Femur (tissue), 1 donor: ENCODE results near the gene TEP1.

Source experiments
- DNase-seq: peaks from one replicate; pipeline ENCODE4 v3.0.0-alpha.2; 2017

Gene TEP1

DNA sequence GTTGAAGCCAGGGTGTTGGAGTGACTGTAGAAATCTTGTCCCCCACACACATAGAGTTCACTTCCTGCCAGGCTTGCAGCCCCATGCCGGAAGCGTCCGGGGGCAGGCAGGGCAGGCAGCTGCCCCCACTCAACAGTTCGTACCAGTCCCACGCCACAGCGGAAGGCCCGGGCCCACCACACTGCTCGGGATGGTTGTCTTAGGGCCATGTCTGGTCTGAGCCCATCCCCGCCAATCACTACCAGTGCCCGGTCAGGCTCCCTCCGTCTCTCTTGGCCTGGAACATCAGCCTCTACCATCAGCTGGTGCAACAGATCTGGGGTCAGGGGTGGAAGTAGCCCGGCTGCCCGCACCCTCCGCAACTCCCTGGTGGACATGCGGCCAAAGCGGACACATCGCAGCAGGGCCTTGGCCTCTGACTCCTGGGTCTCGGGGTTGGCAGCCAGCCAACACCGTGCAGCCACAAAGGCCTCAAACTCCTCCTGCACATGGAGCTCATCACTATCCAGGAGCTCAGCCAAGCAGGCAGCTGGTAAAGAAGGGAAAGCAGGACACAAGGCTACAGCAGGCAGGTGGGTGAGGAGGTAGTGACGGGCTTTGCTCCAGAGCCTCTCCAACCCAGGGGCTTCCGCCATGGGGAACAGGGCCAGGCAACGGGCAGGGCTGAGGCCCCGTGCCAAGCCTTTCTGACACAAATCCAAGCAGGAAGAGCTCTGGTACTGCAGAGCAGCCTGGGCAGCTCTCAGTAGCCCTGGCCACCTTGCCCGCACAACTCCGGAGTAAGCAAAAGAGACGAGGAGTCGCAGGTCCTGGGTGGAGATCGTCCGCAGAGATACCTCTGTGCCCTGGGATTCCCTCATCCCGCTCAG is 16.7 kb upstream of the TEP1 start:
- DNase-seq, result no peak

DNA sequence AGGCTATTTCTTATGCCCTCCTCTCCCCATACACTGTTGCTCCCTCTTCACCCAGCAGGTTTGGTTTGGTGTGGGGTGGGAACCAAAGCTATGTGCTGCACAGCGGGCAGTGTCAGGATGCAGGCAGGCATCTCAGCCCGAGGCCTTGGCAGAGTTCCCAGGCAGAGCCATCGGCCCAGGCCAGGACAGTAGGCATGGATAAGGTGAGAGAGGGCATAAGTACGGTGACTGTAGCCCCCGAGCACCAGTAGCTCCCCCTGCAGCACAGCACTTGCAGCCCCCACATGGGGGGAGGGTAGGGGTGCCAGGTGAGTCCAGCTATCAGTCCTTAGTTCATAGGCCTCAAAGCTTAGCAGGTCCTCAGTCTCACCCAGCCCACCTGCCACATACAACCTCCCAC is 15.5 kb upstream of the TEP1 start:
- no peak for DNase-seq

DNA sequence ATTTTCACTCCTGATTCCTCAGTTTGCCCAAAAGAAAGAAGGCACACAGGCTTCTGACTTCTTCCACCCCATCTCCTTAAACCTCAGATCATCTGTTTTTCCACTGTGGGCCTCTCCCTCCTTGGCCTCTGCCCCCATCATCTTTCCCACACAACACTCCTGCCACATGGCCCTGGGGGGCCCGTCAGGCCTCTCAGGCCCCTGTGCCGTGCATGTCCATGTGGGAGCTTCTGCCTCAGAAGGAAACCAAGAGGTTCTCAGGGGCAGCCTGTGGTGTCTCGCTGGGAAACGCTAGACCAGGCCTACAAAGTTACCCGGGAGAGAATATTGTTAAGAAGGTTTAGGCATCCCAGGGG is 14.7 kb upstream of the TEP1 start:
- no peak for DNase-seq

DNA sequence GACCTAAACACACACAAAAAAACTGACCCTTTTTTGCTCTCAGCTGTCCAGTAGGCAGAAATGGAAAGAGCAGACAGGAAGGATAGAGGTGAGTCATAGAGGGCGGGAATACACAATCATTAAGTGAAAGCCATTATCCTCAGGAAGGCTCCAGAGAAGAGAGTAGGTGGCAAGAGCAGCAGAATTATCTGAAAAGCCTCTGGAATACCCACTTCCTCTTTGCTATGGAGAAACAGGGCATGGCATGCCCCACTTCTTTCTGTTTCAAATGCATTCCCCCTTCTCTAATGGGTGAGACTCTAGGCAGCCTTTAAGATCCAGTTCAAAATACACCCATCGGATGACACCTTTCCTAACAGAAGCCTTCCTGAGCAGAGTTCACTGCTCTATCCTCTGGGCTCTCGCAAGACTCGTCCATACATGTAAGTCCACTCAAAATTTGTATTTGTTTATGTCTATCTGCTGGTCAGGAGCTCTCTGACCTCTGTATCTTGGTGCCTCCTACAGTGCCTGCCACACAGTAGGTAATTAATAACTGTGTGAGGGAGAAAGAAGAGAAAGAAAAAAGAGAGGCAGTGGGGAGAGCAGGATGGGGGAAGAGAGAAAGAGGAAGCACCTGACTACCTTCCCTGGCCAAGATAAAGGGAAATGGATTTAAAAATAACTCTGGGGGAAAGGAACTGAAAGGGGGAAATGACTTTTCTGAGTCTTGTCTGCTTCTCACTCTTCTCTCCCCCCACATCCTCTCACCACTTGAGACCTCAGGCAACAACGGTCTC is 14.1 kb upstream of the TEP1 start:
- DNase-seq, result no peak

DNA sequence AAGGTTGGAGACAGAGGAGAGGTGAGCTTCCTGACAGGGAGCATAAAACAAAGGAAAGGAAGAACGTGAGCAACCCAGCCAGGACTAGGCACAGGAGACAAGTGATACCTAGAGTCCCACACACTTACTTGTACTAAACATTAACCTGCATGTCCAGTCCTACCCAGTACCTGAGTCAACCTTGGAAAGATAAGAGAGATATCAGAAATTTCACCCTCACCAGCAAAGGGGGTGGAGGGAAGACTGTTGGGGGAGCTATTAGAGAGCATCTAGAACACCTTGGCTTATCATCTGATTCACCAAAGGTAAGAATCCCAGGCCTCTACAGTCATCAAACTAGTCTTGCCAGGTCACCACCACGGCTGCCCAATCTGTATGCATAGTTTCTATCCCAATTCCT is 11.6 kb upstream of the TEP1 start:
- no peak for DNase-seq

DNA sequence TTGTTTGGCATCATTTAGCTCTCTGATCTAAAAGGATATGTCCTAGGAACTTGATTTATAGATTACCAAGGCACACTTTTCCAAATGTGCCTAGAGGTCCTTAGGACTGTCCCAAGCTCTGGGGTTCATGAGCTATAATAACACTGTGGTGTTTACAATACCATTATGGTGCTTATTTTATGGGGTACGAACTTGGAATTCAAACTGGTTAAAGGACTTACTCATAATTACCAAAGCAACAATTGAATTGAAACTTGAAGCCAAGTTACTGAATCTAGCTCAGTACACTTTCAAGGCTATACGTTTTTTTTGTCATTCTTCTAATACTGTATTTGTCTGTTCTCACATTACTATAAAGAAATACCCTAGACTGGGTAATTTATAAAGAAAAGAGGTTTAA is 9.6 kb upstream of the TEP1 start:
- DNase-seq, result no peak

DNA sequence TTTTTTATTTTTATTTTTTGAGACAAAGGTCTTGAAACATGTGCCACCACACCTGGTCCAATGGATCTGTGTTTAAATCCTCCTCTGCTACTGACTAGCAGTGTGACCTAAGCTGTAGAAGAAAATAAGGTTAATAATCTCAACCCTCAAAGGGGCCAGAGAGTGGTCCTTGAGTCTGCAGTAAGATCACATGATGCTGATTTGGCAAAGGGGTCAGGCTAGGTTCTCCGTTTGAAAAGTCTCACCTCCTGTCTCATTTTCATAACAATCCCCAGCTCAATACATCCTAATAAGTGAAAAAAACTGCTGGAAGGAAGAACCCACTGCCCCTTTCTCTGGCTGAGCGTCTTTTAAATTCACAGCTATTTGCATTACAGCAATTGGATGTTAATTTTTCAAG is 8.0 kb upstream of the TEP1 start:
- DNase-seq, result no peak

DNA sequence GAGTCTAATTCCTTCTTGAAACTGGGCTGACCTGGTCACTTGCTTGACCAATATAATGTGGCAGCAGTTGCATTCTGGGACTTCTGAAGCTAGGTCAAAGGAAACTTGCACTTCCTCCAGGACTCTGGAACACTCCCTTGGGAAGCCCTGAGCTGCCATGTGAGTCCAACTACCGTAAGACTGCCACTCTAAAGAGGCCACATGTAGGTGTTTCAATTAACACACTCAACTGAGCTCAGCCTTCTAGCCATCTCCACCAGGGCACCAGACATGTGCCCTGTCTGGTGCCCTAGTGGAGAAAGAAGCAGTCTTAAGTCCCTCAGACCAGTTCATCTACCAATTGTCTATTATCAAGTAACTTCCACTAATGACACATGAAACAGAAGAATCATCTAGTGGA is 6.1 kb upstream of the TEP1 start:
- DNase-seq, result no peak

DNA sequence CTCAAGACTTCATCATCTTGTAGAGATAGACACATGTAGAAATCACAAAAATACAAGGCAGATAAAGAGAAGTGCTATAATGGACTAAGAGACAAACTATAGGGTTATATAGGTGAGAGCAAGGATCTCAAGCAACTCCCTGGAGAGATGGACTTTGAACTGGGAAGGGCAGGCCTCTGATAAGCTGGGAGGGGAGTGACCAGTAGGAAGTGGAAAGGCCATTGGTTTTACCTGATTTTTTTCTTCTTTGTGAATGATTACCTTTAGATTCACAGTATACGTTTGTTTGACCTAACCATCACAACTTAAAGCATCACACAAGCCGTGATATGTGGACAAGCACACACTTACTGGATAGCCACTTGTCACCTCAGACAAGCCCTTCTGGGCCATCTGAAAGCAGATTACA is 5.2 kb upstream of the TEP1 start:
- DNase-seq, result no peak

DNA sequence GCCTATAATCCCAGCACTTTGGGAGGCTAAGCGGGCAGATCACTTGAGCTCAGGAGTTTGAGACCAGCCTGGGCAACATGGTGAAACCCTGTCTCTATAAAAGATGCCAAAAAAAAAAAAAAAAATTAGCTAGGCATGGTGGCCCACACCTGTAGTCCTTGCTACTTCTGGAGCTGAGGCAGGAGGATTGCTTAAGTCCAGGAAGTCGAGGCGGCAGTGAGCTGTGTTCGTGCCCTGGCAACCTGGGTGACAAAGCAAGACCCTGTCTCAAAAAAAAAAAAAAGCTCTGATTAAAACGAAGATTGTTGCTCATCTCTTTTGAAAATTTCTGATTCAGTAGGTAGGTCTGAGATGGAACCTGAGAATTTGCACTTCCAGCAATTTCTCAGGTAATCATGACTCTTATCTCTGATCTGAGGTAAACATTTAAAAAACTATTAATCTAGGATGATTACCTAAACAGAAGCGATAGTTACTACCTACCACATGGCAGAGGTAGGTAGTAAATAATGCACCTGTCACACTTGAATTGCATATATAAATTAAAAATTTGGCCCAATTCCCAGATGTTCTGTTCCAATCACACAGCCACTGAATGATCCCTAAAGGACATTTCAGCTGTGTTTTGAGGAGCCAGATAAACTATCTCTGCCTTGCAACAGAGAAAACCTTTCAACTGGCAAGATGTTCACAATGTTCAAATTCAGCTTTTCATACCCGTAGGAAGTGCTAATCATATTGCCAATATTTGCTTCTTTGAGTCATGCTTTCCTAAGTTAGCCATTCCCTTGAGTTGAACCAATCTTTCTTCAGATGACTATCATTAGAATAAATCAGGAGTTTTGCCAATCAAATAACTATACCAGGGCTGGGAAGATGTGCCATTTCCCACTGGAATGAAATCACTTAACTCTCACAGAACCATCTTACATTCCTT is 4.2 kb upstream of the TEP1 start:
- DNase-seq, result no peak

DNA sequence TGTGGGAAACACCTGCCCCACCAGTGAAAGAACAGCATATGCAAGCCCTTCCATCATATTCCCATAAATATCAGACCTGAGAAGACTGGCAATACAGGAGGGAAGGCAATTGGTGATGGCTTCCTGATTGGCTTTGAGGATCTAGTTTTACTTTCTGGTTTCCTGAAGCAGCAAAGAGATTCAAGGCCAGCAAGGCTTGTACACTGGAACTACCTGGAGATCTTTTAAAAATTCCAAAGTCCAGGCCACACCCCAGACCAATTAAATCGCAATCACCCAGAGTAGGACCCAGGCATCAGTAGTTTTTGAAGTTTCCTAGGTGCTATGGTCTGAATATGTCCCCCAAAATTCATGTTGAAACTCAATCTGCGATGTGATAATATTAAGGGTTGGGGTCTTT is 2.9 kb upstream of the TEP1 start:
- DNase-seq, result no peak

DNA sequence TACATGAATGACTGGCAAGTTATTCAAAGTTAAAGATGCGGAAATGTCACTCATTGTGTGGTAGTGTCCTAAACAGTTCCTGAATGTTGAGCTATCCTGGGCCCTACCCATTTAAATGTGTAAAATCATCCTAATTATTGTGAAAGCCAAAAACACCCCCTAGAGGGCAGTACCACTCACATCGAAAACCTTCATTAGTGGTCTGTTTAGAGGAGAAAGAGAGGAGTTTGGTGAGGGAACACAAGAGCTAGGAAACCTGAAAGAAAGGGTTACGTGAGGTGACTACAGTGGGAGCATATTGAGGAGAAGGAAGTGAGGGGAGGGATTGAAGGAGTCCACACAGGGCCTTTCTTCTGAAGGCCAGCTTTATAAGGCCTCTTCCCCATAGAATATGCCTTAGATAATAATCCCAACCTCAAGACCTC is 2.5 kb upstream of the TEP1 start:
- DNase-seq, result no peak

DNA sequence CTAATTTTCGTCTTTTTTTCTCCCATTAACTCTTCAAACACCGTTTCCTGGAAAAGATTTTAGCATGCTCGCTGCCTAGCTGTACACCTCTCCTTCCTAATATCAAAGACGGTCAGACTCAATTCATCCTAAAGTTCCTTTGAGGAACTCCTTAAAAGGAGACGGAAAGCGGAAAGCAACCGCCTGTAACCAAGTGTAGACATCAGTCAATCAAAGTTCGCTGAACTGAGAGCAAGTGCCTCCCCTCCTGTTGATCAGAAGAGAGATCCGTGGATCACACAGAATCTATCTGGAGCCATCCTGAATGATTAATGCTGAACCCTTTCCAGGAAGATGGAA is 412 bp upstream of the TEP1 start:
- no peak for DNase-seq

DNA sequence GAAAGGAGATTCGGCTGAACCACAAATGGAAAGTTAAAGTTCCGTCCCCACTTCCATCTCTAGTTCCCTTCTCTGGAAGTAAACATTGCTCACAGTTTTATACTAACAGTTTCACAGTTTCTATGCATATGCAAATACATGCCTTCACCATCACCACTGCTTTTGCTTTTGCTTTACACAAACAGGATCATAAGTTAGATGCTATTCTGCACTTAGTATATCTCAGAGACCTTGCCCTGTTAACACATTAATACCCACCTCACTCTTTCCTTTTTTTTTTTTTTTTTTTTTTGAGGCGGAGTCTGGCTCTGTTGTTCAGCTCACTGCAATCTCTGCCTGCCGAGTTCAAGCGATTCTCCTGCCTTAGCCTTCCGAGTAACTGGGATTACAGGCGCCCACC is 890 bp downstream of the TEP1 start:
- no peak for DNase-seq

DNA sequence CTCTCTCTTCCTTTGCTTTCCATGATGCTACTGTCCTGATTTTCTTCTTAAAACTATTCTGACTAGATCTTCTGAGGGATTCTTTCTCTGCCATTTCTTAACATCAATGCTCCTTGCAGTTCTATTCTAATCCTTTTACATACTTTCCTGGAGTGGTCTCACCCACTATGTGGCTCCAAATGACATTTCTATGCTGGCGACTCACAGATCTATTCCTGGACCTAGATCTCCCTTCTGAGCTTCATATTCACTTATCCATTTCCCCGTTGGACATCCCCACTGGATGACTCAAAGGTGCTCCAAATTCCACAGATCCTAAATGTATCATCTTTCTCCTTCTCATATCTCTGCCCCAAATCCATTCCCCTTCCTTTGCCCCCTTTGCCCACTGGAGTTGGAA is 4.1 kb downstream of the TEP1 start:
- DNase-seq, result no peak

DNA sequence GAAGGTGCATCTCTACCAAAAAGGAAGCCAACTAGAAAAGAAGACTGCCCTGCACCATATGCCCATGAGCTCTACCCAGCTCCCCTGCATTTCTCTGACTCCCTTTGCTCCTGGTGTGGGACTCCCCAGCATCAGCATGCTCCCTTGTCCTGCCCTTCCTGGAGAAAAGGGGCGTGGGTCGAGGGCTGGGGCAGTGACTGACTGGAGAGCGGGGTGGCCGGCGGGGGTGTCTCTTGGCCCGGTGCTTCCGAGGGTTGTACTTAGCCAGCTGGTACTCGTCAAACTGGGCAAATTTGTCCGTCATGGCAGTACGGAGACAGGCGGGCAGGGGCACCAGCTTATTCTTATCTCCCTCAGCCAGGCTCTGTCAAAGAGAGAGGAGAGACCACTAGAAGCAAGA is 9.8 kb downstream of the TEP1 start:
- no peak for DNase-seq

DNA sequence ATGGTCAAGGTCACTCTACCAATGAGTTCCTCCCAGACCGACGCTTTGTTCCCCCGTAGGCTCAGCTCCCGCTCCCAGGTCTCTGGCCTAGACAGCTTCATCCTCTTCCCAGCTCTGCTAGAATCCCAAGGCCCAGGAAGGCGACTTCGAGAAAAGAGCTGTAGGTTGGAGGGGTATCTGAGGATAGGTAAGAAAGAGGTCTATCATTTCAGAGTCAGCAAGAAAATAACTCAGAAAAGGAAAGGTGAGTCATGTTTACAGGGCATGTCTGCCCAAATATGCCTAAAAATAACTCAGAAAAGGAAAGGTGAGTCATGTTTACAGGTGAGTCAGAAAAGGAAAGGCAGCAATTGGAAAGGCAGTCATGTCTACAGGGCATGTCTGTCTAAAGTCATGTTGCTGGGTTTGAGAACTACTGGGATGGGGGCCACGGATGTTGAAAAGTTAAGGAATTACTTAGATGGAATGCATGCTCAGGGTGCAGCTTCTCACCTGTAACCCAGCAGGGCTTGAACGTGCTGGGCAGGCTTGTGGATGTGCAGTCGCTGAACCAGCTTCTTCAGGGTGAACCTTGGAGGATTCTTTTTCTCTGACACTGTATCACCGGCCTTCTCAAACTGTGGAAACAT is 12.2 kb downstream of the TEP1 start:
- DNase-seq, result no peak

DNA sequence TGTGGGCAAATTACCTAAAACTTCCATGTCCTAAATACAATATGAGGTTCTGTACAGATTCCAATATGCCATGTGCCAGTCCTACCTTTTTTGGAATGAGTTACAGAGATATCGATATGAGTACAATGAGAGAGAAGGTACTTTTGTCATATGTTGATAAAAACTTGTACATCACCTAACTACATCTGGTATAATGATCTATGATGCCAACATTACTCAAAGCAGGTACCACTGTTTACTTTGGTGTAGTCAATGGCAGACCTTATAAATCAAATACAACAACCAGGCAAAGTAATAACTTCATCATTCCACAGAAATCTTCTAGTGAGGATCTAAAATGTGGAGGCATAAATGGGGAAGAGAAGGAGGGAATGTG is 12.7 kb downstream of the TEP1 start:
- DNase-seq, result no peak

DNA sequence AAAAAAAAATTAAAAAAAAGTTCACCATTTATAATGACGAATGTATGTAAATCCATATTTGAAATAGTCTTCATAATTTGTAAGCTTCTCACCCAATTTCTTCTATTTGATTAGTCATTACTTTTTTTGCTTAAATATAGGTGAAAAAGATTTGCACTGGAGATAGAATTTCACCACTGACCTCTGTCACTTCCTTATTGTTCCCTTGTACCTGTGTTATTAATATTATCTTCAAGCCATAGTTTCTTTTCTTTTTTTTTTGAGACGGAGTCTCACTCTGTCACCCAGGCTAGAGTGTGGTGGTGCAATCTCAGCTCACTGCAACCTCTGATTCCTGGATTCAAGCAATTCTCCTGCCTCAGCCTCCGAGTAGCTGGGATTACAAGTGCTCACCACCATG is 15.8 kb downstream of the TEP1 start:
- no peak for DNase-seq

DNA sequence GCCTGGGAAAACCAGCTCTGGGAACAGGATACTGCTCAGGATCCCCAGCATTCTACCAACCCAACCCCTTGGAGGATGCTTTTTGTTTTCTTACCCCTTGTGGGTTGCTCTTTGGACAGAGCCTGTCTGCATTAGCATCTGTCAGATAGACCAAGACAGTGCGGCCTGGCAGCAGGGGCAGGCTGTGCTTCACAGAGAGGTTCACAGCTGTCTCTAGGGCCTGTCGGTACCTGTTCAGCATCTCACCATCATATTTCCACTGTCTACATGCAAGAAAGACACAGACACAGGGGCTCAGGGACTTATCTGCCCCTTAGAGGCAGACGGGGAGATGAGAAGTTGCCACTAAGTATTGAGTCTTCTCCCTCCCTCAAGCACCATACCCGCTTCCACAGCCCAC is 21.8 kb downstream of the TEP1 start:
- no peak for DNase-seq

DNA sequence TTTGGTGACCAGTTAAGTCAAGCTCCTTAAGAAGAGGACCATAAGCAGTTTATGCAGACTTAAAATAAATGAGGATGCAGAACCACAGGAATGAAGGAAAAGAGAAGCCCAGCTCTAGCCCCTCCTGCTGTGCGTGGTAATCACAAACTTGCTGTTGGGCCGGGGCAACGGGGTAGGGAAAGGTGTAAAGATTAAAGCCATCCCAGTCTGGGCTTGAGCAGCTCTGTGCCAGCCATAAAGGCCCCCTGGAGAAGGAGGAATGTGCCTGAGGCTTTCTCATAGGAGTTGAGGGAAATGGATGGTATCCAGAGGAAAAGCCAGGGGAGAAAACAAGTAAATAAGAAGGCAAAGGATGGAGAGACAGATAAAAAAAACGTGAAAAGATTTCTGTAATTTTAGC is 25.1 kb downstream of the TEP1 start:
- DNase-seq, result no peak

DNA sequence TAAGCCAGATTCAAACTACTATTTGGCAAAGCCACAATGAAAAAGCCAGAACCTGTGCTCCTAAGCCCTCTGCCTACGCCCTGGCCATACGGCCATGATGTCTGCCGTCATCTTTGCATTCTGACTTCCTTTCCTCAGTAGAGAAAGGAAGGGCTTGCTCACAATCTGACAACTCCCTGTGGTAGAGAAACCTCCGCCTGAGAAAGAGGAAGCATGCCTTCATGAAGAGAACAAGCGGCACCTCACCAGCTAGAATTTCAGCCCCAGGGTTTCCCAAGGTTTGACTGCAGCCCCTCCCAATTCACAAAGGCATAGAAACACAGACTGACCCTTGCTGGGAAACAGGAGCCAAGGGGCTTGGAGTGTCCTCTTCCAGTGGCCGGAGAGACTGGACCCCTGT is 25.7 kb downstream of the TEP1 start:
- no peak for DNase-seq

DNA sequence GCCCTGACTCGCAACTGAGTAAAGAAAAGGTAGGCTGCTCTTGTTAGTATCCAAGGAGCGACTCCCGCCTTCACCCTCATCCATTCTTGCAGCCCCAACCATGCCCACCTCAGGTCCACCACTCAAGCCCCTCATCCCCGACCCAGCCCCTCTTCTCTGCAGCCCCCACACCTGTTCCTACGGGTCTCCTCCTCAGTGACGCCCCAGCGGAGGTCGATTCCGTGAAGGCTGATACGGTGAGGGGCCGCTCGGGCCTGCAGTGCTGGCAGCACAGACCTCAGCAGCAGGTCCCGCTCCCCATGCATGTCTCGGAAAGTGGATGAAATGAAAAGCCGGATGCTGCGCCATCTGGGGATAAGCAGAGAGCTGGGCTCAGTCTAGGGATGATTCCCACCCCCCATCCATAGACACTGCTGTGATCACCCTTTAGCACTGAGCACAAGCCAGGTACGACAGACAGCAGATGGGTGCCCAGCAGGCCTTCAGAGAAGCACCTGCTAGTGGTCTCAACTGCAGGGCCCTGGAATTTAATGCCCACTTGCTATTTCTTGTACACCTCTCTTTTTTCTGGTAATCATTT is 26.9 kb downstream of the TEP1 start:
- DNase-seq, result no peak
